Measurements from ENCODE around the gene FOXF1.
A peak's percentile ranks its signal among the peaks of the same experiment; 100 is the strongest.

Gene FOXF1

DNA sequence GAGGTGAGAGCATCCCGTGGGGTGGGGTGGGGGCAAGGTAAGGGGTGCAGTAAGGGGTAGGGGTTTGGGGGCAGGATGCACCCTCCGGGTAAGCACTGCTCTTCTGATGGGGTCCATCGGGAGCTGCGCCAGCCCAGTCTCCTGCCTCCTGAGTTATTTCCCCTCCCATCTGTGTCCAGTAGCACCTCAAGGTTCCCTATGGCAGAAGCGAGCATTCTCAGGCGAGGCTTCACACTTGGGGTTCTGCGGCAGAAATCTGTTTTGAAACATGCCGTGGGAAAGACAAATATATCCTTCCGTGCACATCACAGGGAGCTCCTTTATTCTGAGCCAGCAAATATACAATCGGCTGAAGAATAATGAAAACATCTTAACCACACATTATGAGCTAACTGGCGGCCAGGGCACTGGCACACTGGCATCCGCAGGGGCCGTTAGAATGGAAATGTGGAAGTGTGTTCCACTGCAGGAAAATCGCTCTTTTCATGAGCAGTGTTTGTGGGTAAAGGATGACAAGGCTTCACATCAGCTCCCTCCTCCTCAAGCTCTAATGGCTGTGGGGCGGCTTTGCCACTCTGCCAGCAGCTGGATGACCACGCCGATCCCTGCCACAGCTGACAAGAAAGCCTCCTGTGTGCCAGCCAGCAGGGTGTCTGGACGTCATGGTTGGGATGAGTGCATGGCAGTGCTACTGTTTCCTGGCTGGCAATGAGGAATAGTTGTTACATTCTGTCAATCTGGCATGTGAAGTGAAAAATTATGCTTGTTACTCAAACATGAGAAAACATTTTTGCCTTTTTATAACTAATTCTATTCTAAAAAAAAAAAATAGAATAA is 24.7 kb downstream of the FOXF1 start:
- DNase-seq (ENCODE audit: low read depth) = no peak

DNA sequence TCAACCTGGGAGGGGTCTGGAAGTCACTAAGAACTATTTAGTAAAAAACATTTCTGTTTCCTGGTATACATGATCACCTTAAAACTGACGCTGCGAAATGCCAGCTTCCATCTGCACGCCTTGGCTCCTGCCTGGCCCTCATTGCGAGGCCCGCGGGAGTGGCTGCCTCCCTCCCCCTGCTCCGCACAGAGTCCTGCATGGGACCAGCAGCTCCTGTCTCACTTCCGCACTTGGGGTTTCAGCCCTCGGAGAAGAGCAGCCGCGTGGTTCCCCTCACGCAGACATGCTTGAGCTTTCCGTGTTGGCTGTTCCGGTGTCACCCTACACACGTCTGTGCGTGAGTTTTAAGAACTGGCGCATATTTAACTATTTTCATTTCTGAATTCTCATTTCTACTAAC is 26.3 kb downstream of the FOXF1 start:
- no peak for DNase-seq (ENCODE audit: low read depth)

DNA sequence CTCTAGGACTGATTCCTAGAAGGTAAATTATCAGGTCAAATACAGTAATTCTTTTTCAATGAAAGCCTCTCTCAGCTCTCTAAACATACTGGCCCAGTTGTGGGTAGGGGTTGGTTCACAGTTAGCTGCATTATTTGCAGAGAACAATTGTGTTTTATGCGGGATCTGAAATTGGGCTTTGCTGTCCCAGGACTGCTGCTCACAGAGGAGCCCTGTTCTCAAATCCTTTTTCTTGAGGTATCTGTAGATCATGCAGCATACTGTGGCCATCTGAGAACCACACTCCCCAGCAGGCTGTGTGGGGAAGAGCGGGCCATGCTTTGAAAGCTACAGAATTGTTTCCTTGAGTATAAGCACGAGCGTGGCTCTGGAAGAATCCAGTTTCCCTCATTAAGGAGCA is 27.2 kb downstream of the FOXF1 start:
- no peak for DNase-seq (ENCODE audit: low read depth)

DNA sequence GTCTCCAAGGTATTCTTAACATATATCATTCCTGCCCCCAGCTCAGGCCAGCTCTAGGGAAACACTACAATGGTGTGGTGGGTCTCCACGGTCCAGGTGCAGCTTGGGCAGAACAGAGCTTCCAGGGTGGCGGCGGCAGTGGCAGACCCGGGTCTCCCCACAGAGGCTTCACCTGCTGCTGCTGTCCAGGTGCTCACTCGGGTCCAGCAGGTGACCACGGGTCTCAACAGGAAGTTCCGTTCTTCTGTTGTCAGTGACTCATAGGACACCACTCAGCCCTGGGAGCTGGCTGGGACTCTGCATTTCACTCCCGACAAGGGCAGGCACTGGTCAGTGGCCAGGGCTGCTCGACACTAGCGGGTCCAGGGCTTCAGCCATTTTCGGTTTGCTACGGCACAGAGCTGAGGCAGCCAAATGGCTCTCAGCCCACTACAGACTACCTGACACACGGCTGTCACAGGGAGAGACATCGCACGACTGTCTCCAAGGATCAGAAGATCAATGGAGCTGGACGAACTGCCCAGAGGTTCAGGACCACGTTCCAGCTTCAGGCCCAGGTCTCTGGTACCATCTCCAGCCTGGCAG is 28.0 kb downstream of the FOXF1 start:
- DNase-seq (ENCODE audit: low read depth) = no peak

DNA sequence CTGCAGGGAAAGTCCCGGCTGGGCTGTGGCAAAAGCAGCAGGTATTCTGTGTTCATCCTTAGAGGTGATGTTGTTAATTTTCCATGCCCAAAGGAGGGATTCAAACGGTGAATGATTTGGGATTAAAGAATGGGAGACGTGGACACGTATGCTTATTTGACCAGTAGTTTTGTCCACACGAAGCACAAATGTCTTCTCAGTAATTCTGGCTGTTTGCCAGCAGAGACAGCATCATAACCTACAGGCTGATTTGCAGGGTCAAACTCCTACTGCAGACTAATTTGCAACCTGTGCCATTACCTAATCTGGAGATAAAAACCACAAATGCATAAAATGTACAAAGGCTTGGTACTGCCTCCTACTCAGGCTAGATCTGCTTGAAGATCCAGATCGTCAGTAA is 30.6 kb downstream of the FOXF1 start:
- DNase-seq (ENCODE audit: low read depth) = no peak

DNA sequence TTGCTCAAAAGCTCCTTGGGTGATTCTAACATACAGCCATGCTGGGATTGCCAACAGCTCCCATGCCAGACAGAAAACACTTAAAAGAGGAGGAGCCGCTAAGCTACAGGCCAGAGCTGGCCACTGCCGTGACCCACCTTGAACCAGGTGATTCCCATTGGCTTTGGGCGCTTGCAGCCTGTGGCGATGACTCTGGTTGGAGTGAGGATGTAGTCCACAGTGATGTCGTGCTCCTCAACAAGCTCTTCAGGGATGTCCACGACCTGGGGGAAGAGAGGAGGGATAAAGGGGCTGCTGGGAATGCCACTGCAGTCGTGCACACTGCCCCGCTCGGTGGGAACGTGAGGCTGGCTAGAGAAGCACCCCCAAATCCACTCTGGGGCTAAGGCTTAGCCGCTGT is 31.2 kb downstream of the FOXF1 start:
- DNase-seq (ENCODE audit: low read depth) = no peak

DNA sequence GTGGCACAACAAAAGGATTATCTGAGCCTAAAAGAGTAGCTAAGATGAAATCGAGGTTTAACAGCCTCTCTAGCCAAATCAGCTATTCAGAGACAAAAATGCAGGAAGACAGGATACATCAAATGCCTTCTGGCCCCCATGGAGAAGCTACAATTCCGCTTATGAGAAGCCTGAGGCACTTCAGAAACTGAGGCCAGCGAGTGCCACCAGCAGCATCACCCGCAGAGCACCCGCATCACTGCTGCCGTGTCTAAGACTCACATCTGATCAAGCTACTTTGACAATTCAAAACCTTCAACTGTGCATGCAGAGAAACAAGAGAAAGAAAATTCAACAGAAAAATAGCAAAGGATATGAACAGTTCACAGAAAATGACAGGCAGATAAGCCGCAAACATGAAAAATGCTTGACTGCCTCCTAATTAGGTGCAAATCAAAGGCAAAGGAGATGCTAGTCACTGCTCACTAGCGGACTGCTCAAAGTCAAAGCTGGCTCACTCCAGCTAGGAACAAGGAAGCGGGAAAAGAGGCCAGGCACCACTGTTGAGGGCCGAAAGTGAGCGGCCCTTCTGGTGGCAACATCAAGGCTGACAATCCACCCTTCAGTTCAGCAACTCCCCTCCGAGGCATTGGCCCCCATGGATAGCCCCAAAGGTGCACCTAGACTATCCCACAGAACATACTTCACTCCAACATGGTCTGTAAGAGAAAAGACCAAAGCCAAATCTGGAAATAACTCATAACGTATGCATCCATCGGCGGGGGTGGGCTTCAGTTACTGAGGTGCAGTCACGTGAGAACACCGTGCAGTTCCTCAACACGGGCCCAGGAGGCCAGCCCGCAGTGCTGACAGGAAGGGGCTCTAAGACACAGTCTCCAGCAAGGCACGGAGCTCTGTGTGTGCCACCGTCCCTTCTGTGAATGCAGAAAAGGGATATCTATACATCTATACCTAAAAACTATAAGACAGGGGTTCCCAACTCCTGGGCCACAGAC is 32.7 kb downstream of the FOXF1 start:
- DNase-seq (ENCODE audit: low read depth) = no peak

DNA sequence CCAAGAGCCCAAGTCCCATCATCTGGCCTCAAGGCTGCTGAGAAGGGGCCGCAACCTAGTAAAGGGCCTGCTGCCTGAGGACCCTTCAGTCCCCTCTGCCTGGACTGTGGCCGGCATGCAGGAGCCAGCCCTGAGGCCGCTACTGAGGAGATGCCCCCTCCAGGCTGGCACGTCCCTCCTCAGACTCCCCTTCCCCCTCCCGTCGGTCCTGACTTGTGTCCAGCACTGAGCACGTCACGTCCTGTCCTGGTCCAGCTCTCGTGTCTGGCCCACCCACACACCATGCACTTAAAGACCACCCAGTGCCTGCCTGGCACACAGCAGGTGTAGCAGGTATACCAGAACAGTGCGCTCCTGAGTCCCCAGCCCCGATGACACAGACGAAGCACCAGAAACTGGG is 35.2 kb downstream of the FOXF1 start:
- DNase-seq (ENCODE audit: low read depth) = no peak

DNA sequence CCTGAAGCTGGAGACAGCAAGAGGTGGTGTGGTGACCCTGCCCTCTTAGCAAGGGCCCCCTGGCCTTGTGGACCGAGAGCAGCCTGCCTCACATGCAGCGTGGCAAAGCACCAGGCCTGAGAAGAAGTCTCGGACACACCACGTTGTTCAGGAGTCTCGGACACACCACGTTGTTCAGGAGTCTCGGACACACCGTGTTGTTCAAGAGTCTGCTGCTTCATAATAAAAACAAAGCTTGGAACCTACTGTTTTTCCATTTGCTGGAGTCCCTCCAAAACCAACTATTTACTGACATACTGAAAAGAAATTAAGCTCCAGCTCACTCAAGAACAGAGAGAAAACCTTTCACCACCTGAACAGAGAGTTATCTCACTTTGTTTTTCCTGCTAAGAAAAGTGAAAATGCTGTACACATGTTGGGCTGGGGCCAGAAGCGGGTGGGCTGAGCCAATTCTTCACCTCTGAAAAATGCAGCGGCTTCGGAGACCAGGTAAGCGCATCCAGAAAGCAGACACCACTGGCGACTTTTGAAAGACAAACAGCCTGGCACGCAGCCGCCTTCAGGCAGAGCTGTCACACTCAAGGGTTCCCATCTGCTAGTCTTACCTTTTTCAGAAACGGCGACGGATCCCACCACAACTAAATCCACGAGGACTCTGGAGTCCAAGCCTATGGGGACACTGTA is 35.8 kb downstream of the FOXF1 start:
- DNase-seq (ENCODE audit: low read depth) = no peak

DNA sequence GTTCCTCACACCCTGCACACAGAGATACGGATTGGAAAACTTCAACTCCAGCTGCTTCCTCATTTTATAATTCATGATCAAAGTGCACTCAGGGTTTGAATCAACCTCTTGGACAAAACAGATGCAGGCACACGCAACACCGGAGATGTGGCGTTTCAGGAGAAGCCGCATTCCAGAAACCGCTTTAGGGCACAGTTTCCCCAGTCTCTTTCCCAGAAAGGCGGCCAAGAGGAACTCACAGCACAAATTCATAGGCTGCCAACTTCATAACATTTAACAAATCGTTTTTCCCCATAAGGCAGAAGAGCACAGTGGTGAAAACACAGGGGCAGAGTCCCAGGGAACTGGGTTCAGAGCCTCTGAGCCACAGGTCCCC is 36.3 kb downstream of the FOXF1 start:
- DNase-seq (ENCODE audit: low read depth) = no peak

DNA sequence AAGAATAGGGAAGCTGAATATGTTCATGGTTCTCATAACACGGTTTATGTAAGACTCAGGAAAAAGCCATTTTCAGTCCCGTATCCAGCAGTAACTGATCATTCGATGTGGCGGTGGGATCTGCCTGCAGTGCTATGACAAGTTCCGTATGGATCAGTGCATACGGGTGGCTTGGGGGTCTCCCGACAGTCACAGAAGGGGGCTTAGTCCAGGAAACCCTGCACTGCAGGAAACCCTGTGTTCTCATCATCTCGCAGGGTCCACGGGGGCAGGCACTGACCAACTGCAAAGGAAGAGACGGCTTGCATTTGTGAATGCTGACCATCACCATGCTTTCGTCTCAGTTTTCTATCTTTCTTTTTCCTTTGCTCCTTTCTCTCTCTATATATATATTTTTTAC is 37.0 kb downstream of the FOXF1 start:
- DNase-seq (ENCODE audit: low read depth) = no peak

DNA sequence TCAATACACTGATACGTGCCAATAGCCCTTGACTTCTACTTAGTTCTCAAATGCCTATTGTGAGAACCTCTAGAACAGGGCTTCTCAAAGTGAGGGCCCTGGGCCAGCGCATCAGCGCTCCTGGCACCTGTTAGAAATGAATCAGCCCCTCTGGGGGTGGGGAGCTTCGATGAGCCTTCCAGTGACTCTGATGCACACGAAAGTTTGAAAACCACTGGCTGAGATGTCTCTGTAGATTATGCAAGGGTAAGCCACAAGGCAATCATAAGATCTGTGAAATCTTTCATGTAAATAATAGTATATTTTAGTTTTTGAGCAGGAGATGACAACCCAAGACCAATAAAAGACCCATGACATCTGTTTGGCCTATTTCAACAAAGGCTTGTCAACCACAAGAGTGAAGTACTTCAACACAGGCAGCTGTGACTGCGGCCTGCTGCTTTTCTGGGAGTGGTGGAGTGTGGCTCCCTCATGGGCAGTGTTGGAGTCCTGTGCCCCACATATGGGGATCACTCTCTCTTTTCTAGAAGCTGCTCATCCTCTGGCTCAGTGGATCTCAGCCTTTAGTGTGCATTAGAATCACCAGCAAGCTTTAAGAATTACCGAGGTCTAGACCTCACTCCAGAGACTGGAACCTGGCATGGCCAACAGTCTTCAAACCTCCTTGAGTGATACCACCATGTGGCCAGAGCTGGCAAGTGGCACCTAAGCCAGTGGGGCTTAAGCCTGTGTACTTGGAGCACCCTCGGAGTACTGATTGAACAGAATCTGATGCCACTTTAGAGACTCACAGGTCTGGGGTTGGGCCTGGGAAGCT is 39.0 kb downstream of the FOXF1 start:
- no peak for DNase-seq (ENCODE audit: low read depth)

DNA sequence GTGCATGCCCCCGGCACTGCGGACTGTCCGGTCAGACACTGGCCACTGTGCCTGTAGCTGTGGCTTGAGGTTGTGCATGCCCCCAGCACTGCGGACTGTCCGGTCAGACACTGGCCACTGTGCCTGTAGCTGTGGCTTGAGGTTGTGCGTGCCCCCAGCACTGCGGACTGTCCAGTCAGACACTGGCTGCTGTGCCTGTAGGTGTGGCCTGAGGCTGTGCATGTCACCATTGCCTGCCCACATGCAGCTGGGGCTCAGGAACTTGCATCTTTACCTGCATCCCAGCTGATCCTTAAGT is 39.5 kb downstream of the FOXF1 start:
- DNase-seq (ENCODE audit: low read depth) = no peak

DNA sequence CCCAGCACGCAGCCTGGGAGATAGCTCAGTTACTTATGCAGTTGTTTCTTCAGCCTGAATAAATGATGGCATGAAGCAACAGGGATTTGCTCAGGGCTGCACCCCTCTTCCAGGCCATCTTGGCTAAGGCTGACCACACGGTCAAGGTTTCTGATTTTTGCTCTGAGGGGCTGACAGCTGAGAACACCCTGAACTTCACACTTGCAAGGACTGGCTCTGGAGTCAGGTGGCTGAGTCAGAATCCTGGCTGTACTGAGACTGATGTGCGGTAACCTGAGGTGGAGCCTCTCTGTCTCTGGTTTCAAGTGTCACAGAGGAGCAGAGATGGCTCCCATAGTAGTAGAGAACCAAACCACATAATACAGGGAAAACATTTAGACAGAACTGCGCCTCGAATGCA is 40.0 kb downstream of the FOXF1 start:
- DNase-seq (ENCODE audit: low read depth) = no peak

DNA sequence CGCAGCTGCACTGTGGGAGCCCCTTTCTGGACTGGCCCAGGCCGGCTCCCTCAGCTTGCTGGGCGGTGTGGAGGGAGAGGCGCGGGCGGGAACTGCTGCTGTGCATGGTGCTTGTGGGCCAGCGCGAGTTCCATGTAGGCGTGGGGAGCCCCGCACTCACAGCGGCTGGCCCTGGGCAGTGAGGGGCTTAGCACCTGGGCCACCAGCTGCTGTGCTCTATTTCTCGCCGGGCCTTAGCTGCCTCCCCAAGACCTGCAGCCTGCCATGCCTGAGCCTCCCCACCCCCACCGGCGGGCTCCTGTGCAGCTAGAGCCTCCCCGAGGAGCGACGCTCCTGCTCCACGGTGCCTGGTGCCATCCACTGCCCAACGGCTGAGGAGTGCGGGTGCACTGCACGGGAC is 43.0 kb downstream of the FOXF1 start:
- no peak for DNase-seq (ENCODE audit: low read depth)

DNA sequence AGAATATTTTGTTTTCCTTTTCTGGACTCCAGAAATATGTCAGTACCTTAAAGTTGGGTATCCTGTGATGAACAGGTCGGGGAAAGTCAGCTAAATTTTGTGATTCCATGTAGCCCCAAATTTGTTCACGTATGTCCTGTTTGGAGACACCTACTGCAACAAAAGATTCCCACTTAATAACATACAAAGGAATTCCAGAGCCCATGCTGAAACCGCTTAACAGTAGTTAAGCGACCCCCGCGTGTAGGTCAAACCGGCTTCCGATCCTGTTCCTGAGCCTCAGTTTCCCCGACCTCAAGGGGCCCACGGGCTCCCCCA is 44.2 kb downstream of the FOXF1 start:
- DNase-seq (ENCODE audit: low read depth) = no peak

DNA sequence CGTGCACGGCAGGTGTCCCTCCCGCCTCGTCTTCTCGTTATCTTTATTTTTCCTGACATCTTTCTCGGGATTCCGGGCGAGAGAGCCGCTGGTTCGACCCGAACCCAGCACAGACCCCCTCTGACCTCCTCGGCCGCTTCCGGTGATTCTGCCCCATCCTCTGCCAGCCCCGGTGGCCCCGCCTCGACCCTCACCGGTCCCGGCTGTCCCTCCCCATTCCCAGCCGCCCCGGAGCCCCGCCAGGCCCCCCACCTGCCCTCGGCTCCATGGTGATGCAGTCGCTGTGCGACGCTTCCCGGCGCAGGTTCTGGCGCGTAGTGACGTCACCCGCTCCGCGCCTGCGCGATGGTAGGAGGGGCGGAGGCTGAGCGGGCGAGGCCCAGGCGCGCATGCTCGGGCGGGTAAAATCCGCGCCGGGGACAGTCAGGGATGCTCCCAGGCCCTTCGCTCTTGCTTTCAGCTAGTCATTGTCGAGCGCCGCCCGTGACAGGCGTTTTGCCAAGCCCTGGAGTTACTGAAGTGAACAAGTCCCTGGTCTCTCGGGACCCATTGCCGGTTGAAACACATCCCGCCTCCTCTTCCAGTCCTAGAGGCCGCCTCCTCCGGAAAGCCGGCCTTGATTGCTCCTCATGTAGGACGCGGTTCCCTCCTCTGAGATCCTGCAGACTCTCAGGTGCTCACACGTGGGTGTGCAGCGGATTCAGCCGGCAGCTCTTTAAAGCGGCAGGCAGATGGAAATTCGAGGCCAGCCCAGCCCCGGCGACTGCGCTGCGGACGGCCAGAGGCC is 44.8 kb downstream of the FOXF1 start, which contains the start of gene MTHFSD:
MTHFSD (minus strand) TSS at position 319 of the 787 bp plus-strand sequence; CDS start at position 268, 51 bp downstream.
- peak; percentile 89 for DNase-seq (ENCODE audit: low read depth)

DNA sequence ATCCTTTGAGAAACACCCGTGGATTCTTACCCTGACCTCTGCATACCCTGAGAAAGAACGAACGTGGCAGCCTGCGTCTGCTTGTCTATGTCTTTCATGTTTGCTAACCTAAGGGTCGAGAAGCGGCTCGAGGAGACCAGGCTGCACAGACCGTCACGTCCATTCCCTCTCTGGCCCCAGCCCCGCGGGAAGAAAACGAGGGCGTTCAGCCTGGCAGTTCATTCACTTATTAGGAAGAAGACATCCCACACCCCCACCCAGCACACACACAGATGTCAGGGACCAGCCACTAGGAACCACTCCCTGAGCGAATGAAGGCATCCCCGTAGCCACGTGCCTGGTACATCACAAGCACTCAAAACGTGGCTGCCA is 45.4 kb downstream of the FOXF1 start:
- no peak for DNase-seq (ENCODE audit: low read depth)

DNA sequence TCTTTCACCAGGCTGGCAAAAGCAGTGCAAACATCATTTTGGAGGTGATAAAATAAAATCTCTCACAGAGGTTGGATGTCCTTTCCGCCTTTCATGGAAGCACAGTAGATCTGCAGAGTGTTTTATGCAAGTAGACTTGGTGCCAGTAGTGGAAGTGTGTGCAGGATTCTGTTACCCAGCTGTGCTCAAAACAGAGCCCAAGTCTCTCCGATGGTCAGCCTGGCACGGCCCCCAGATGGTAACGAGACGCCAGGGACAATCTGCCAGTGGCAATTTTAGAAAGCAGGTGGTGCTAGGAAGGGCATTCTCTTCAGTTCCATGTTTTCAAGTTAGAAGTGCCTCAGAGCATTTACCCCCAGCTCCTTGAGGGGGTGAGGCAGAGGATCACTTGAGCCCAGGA is 46.2 kb downstream of the FOXF1 start:
- no peak for DNase-seq (ENCODE audit: low read depth)

DNA sequence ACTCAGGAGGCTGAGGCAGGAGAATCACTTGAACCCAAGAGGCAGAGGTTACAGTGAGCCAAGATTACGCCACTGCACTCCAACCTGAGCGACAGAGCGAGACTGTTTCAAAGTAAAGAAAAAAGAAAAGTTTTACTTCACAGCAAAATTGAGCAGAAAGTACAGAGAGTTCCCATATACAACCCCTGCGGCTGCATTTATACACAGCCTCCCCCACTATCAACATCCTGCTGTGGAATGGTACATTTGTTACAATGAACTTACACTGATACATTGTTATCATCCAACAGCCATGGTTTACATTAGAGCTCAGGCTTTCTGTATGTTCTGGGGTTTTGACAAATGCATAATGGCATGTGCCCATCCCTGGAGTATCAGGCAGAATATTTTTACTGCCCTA is 47.3 kb downstream of the FOXF1 start:
- DNase-seq (ENCODE audit: low read depth) = no peak

All from fibroblast of gingiva (primary cell).